Renal cortical epithelial cell (primary cell): Measurements from ENCODE around the gene RELB. TPM values are rescaled to one million over a fixed set of nuclear protein-coding genes. Genes with fewer than 3 reads are reported as not detected.

ENCODE experiments used
- DNase-seq: peaks from one replicate; pipeline ENCODE4 v3.0.0-alpha.2; 2011; ENCODE audit warnings: low read depth
- total RNA-seq: library from RNA; depleted of rRNA; stranded (reverse); fragments of >200 nt; gene quantifications from 2 replicates; pipeline ENCODE4 v1.2.3, GENCODE V29; 2014

The RELB gene
- total RNA-seq, 1 donor from 2014 or later: 25.9 TPM

- DNase-seq: no peak
Measured at GRCh38 chr19:45021971-45022370, 20.7 kb downstream of the RELB start.

DNA sequence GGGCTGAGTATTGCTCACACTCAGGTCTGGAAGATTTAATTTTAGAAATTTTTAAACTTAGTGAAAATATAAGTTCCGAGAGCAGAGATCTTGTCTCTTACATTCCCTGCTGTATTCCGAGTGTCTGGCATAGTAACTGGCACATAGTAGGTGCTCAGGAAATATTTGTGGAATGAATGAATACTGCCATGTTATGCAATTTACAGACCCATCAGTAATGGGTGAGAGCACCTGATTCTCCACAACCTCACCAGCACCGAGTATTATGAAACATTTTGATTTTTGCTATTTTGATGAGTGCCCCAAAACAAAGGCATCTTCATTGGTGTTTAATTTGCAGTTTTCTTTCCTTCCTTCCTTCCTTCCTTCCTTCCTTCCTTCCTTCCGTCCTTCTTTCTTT lies 21.8 kb downstream of the RELB start:
- DNase-seq: no peak

DNA sequence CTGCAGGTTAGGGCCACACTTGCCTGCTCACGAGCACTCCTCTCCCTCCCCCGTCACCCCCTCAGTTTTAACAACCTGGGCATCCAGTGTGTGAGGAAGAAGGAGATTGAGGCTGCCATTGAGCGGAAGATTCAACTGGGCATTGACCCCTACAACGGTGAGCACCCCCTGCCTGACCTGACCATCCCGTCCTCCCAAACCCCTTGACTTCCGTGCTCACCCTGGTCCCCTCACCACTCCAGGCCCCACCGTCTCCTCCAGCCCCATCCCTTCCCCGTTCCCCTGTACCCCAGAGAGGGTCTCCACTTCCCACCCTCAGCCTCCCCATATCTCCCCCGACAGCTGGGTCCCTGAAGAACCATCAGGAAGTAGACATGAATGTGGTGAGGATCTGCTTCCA lies 24.0 kb downstream of the RELB start:
- no peak for DNase-seq

- no peak for DNase-seq
Measured at GRCh38 chr19:45027371-45027770, 26.1 kb downstream of the RELB start.

DNA sequence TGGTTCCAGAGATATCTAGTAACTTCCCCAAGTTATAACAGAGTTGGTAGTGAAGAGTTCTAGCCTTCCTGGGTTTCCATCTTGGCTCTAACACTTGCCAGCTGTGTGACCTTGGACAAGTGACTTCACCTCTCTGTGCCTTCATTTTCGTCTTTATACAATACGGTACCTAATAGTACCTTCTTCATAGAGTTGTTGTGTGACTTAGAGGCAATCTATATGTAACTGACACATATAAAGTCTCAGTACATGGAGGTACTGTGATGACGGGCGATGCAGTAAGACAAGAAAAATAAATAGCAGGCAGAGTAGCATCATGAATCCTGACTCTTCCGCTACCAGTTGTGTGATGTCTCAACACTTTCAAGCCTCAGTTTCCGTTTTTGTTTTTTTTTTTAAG lies 29.6 kb downstream of the RELB start:
- DNase-seq: no peak

DNA sequence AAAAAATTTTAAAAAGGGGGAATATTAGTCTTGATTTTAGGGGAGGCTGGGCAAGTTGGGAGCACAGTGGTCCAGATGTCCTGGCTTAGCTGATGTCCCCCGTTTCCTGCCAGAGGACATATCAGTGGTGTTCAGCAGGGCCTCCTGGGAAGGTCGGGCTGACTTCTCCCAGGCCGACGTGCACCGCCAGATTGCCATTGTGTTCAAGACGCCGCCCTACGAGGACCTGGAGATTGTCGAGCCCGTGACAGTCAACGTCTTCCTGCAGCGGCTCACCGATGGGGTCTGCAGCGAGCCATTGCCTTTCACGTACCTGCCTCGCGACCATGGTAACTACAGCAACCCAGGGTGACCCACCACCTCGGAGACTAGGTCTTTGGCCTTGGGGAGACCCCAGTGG lies 31.2 kb downstream of the RELB start:
- DNase-seq: no peak

DNA sequence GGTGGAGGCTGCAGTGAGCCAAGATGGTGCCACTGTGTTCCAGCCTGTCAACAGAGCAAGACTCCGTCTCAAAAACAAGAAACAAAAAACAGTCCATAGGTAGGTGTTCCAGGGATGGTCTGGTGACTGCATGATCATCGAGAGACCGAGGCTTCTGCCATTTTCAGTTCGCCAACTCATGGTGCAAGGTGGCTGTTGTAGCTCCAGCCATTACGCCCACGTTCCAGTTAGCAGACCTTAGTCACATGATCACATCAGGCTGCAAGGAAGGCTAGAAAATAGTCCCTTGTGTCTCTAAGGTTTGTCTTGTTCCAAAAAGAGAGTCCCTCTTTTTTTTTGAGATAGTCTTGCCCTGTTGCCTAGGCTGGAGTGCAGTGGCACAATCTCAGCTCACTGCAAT lies 34.5 kb downstream of the RELB start:
- DNase-seq: no peak

- DNase-seq: no peak
Measured at GRCh38 chr19:45037393-45038169, 36.3 kb downstream of the RELB start.

- peak; percentile 64 for DNase-seq
Measured at GRCh38 chr19:45038931-45039893, 37.9 kb downstream of the RELB start, which contains the start of gene CLASRP. TSS of gene CLASRP (plus strand) at chr19:45039045. CDS start at chr19:45040213, 1,168 bp downstream.

DNA sequence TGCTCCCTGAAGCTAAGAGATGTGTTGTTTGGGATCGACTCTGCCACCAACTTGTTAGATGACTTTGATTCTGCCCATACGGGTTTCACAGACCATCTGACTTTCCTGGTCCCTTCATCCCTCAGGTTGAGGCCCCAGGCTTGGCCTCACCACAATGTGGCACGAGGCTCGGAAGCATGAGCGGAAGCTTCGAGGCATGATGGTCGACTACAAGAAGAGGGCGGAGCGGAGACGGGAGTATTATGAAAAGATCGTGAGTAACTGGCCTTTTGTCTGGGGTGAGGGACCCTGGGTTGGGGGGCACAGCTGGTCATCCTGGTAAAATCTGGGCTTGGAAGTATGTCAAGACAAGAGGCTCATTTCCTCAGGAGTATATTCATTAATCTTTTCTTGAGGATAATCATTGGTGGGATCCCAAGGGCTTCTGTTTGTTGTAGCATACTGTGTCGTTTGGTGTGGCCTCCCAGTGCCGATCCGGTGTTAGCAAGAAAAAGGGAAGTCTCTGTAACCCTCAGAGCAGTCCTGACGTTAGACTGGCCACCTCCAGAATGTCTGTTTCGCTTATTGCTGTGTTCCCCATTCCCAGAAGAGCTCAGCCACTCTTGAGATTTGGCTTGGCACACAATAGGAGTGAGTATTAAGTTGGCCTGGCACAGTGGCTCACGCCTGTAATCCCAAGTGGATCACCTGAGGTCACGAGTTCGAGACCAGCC lies 39.0 kb downstream of the RELB start:
- no peak for DNase-seq

DNA sequence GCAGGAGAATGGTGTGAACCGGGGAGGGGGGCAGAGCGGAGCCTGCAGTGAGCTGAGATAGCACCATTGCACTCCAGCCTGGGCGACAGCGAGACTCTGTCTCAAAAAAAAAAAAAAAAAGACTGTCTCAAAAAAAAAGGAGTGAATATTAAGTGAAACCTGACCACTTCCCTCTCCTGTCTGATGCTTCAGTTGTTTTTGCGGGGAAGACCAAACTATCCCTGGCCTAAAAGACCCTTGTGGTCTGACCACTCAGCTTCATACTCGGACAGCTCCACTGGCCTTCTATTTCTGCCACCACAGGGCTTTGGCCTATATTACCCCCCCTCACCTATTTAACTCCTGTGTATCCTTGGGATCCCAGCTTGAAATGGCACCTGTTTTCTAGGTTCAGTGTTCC lies 39.9 kb downstream of the RELB start:
- DNase-seq: no peak

GRCh38 chr19:45045671-45046353 lies 44.5 kb downstream of the RELB start:
- DNase-seq: no peak

GRCh38 chr19:45046355-45046754 lies 45.1 kb downstream of the RELB start:
- DNase-seq: no peak

- no peak for DNase-seq
Measured at GRCh38 chr19:45047188-45047797, 46.0 kb downstream of the RELB start.

DNA sequence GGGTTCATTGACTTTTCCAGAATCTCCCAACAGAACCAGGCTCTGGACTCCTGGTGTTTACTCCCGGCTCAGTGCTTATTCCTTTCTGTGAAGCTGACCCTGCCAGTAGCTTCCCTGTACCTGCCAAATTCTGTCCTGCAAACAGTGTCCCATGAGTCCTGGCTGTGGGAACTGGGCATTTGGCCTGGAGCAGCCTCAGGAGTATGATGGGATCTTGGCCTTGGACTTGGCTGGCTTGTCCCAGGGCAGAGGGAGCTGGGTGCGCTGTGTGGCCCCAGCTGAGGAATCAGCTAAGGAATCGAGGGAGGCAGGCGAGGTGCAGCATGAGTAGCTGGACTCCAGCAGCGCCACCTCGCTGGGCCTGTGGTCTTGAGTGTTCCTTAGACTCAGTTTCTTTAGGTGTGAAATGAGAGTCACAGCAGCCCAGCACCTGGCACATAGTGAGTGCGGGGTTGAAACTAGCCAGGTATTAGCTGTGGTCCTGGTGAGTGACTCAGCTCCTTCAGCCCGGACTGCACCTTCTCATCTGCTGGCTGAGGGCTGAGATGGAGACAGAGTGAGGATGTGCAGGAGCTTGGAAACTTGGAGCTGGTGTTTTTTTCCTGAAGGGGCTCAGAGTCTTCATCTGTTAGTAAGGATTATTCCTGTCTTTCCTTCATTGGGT lies 47.9 kb downstream of the RELB start:
- DNase-seq: no peak

DNA sequence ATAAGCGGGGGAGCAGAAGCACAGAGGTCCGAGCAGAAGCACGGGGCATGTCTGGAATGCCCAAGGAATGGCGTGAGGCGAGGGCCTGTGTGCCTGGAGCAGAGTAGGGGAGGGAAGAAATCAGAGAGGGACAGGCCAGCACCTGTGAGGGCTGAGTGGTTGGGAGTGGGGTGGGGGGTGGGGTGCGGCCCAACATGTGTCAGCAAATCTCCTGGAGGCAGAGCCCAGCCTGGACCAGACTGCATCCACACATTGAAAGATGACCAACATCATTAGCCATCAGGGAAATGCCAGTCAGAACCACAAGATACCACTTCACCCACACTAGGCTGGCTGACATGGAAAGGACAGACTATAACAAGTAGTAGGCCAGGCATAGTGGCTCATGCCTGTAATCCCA lies 48.8 kb downstream of the RELB start:
- no peak for DNase-seq

- DNase-seq: no peak
Measured at GRCh38 chr19:45051929-45052579, 50.8 kb downstream of the RELB start.

- DNase-seq: no peak
Measured at GRCh38 chr19:45056831-45057230, 55.6 kb downstream of the RELB start.

GRCh38 chr19:45057444-45057843 lies 56.2 kb downstream of the RELB start:
- DNase-seq: no peak

DNA sequence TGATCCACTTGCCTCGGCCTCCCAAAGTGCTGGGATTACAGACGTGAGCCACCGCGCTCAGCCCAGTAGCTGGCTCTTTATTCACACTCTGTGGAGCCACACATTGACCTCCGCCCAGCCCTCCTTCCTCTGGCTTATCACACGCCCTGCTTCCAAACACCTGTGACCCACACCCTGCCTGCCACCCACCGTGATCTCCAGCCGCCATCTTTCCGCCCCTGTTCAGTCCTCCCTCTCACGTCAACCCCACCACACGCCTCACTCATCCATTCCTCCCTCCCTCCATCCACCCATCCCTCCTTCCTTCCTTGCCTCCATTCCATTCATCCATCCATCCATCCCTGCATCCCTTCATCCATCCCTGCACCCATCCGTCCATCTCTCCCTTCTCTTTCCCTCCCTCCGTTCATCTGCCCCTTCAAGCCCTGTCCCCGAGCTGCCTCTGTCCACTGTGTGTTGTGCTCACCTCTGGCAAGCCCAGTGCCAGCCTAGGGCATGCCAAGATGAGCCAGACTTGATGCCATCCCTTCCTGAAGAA lies 57.4 kb downstream of the RELB start:
- no peak for DNase-seq
